Measurements from ENCODE around the gene VPS33B.

- TF ChIP-seq MAX (IDR thresholded peaks at IDR 0.05) (no peak), EP300 (IDR thresholded peaks at IDR 0.05; ENCODE audit: borderline replicate concordance in 1 of 2, low read depth in 2 of 2, low read length in 2 of 2) (no peak), CTCF (IDR thresholded peaks at IDR 0.05; ENCODE audit: control extremely low read depth in 1 of 3, insufficient read depth in 1 of 3, low read depth in 1 of 3, low read length in 3 of 3) (no peak), EZH2 (IDR thresholded peaks at IDR 0.05; ENCODE audit: low read depth, low read length, severe bottlenecking) (no peak), ATF2 (IDR thresholded peaks at IDR 0.05; ENCODE audit: low read length) (no peak), CEBPB (IDR thresholded peaks at IDR 0.05; ENCODE audit: low read depth, low read length) (no peak), RFX5 (IDR thresholded peaks at IDR 0.05; ENCODE audit: borderline replicate concordance, low read depth, low read length) (no peak), POLR2A (IDR thresholded peaks at IDR 0.05; ENCODE audit: control extremely low read depth in 1 of 2, low read depth in 2 of 2, low read length in 2 of 2) (no peak), RAD21 (IDR thresholded peaks at IDR 0.05 in 1 of 2, conservative IDR thresholded peaks at IDR 0.05 in 1 of 2; ENCODE audit: low read depth in 2 of 2, low read length in 2 of 2) (no peak)
Observed at GRCh38 chr15:91018158-91018557, 4.2 kb downstream of the VPS33B start.

Measured in H1 (cell line).